K562 (cell line): ENCODE measurements around the gene FOSL1. TPM values are rescaled to one million over a fixed set of nuclear protein-coding genes. Genes with fewer than 3 reads are reported as not detected.

Experiments used
- ATAC-seq: fragments of 200-7000 bp; cut with Tn5 transposase; 3 replicates; pipeline ENCODE4 v1.9.1; 2020; ENCODE audit warnings: moderate library complexity
- BruUV-seq: library from RNA; stranded (reverse); fragments of 400-500 nt; replicated peaks from 2 replicates; lab custom pipeline; 2021; lab: Mats Ljungman, UMichigan
- CTCF ChIA-PET: fragments of 300-600 bp; formaldehyde crosslinking; extraction: SDS; loops from one replicate; lab custom pipeline; 2021; ENCODE audit warnings: low intra/inter-chr PET ratio; lab: Yijun Ruan, JAX
- POLR2A ChIA-PET: fragments of 300-600, 350-650 bp; sonication (Branson Sonifier 250); formaldehyde crosslinking; extraction: SDS; loops from one replicate; lab custom pipeline; 2021; ENCODE audit warnings: antibody characterized with exemption, inconsistent platforms; lab: Yijun Ruan, JAX
- DNase-seq, 4 experiments: peaks; one replicate each; pipeline versions ENCODE4 v3.0.0 to v3.0.0-alpha.2; 2011 to 2018; ENCODE audit warnings: low spot score in 3 of 4, mixed read lengths in 3 of 4; ENCODE audit errors: extremely low read depth in 1 of 4
- FAIRE-seq: peaks from 2 replicates; lab custom pipeline; 2011; peaks lifted over from hg19 to GRCh38; lab: Jason Lieb, UNC
- H2AFZ ChIP-seq: 2 replicates; pipeline ENCODE4 v1.6.0; 2011; ENCODE audit warnings: low read depth, low read length, control low read depth, inconsistent platforms
- H3K27ac ChIP-seq: fragments of 200-600 bp; 3 replicates; pipeline ENCODE4 v1.8.0; 2011; ENCODE audit warnings: low read depth, mild to moderate bottlenecking, control low read depth, inconsistent platforms, low read length, moderate library complexity, mixed read lengths; ENCODE audit errors: extremely low read depth
- H3K27me3 ChIP-seq, 2 experiments: fragments of 300-600 bp in 1 of 2; 2 replicates in 1 of 2; 3 replicates in 1 of 2; pipeline versions ENCODE4 v1.6.0 to v1.8.0; 2011; ENCODE audit warnings: inconsistent platforms in 2 of 2, low read length in 2 of 2, mild to moderate bottlenecking in 1 of 2, mixed read lengths in 1 of 2, moderate library complexity in 1 of 2; ENCODE audit not compliant: control insufficient read depth in 2 of 2, insufficient read depth in 2 of 2
- H3K36me3 ChIP-seq: fragments of 300-600 bp; 3 replicates; pipeline ENCODE4 v1.8.0; 2011; ENCODE audit warnings: mild to moderate bottlenecking, low read length, inconsistent platforms; ENCODE audit not compliant: control insufficient read depth, insufficient read depth
- H3K4me1 ChIP-seq, 2 experiments: fragments of 200-600 bp in 1 of 2; replicated peaks in 1 of 2; 2 replicates in 1 of 2; 3 replicates in 1 of 2; pipeline versions ENCODE4 v1.5.1 to v1.8.0; 2011; ENCODE audit warnings: inconsistent platforms in 2 of 2, low read length in 2 of 2, mild to moderate bottlenecking in 1 of 2, mixed read lengths in 1 of 2, moderate library complexity in 1 of 2; ENCODE audit not compliant: control insufficient read depth in 2 of 2, insufficient read depth in 2 of 2
- H3K4me2 ChIP-seq: 2 replicates; pipeline ENCODE4 v1.6.1; 2011; ENCODE audit warnings: low read length, control low read depth, inconsistent platforms, mixed read lengths; ENCODE audit not compliant: insufficient read depth
- H3K4me3 ChIP-seq: fragments of 200-600 bp; sonication (generic), shearing (Covaris generic); 2 replicates; pipeline ENCODE4 v1.5.1; 2016; ENCODE audit warnings: control low read depth, inconsistent platforms
- H3K79me2 ChIP-seq: fragments of 200-600 bp; 3 replicates; pipeline ENCODE4 v1.8.0; 2011; ENCODE audit warnings: low read length, inconsistent platforms; ENCODE audit not compliant: control insufficient read depth, insufficient read depth
- H3K9ac ChIP-seq, 2 experiments: 2 replicates each; pipeline versions ENCODE4 v1.6.0 to v1.6.1; 2011; ENCODE audit warnings: low read depth in 2 of 2, low read length in 2 of 2, control low read depth in 1 of 2, inconsistent platforms in 1 of 2, mild to moderate bottlenecking in 1 of 2, mixed read lengths in 1 of 2; ENCODE audit not compliant: insufficient read depth in 1 of 2
- H3K9me1 ChIP-seq: one replicate; pipeline ENCODE4 v1.6.0; 2011; ENCODE audit warnings: inconsistent platforms, mild to moderate bottlenecking, low read length, moderate library complexity; ENCODE audit not compliant: control insufficient read depth, insufficient read depth
- H3K9me3 ChIP-seq: replicated peaks from 2 replicates; pipeline ENCODE4 v1.5.1; 2011; ENCODE audit warnings: low read depth, low read length, inconsistent platforms; ENCODE audit not compliant: control insufficient read depth, insufficient read depth
- H4K20me1 ChIP-seq: replicated peaks from 2 replicates; pipeline ENCODE4 v1.6.1; 2011; ENCODE audit warnings: low read length, inconsistent platforms, mixed read lengths; ENCODE audit not compliant: control insufficient read depth, insufficient read depth
- CREBBP ChIP-seq: IDR thresholded peaks from one replicate; pipeline ENCODE4 v1.6.1; 2012; ENCODE audit warnings: low read depth, mild to moderate bottlenecking, control low read depth, inconsistent platforms, low read length
- FOXM1 ChIP-seq, 2 experiments: fragments of 450-650 bp in 1 of 2; sonication (generic) in 1 of 2; formaldehyde crosslinking in 1 of 2; IDR thresholded peaks; 2 replicates each; pipeline versions ENCODE4 v1.6.1 to v1.9.0; 2017 to 2022; ENCODE audit warnings: low read depth in 2 of 2, mild to moderate bottlenecking in 2 of 2, missing genetic modification reagents in 1 of 2, moderate library complexity in 1 of 2
- PCBP1 ChIP-seq: fragments of 200-400 bp; formaldehyde crosslinking; IDR thresholded peaks from 2 replicates; pipeline ENCODE4 v1.6.1; 2018; ENCODE audit warnings: mild to moderate bottlenecking, low read depth, low read length; ENCODE audit not compliant: poor library complexity, severe bottlenecking
- POLR2A ChIP-seq: fragments of 450-650 bp; conservative IDR thresholded peaks from 2 replicates; pipeline ENCODE4 v1.6.1; 2016
- POLR2G ChIP-seq: fragments of 200-400 bp; formaldehyde crosslinking; IDR thresholded peaks from 2 replicates; pipeline ENCODE4 v1.6.1; 2017; ENCODE audit warnings: low read depth, mild to moderate bottlenecking, antibody characterized with exemption, low read length, moderate library complexity
- RBFOX2 ChIP-seq: fragments of 200-400 bp; formaldehyde crosslinking; IDR thresholded peaks from 2 replicates; pipeline ENCODE4 v1.6.1; 2017; ENCODE audit warnings: low read depth, mild to moderate bottlenecking, low read length, moderate library complexity
- RBM22 ChIP-seq: fragments of 200-400 bp; formaldehyde crosslinking; IDR thresholded peaks from 2 replicates; pipeline ENCODE4 v1.6.1; 2018; ENCODE audit warnings: low read length, low read depth; ENCODE audit not compliant: poor library complexity, severe bottlenecking
- ZNF232 ChIP-seq: sonication (generic); formaldehyde crosslinking; IDR thresholded peaks from 2 replicates; pipeline ENCODE4 v1.8.0; 2022; ENCODE audit warnings: mild to moderate bottlenecking, missing genetic modification reagents
- WGBS: fragments of 100-300 bp; shearing (Covaris generic); methylation state at CpG from one replicate; pipeline ENCODE4 v1.1.6; 2016; ENCODE audit warnings: low coverage, mixed read lengths; ENCODE audit not compliant: insufficient coverage; ENCODE audit errors: missing lambda C conversion rate; 5-methylcytosine and 5-hydroxymethylcytosine counted together
- in situ Hi-C: fragments of 300-500 bp; cut with MboI; formaldehyde crosslinking; loops from 4 replicates; pipeline ENCODE4 v1.15.0; 2018; ENCODE audit warnings: inconsistent platforms, mixed read lengths
- intact Hi-C: fragments of 100-400 bp; cut with micrococcal nuclease; formaldehyde crosslinking; loops from 2 replicates; pipeline ENCODE4 v1.14.2; 2022
- polyA plus RNA-seq, 8 experiments: library from polyadenylated mRNA; depleted of rRNA in 4 of 8; stranded (reverse) in 5 of 8; unstranded in 3 of 8; fragments of >200 nt; fragmentation: Nextera tagmentation in 2 of 8; fragmentation: Illumina TruSeq in 1 of 8; extraction: Ambion mirVana in 2 of 8; extraction: Trizol in 1 of 8; gene quantifications; 2 replicates each; pipeline versions ENCODE4 v1.2.1 to v1.2.3, GENCODE V29; 2011 to 2014; ENCODE audit warnings: inconsistent platforms in 1 of 8, missing spikeins in 1 of 8
- total RNA-seq, 7 experiments: library from RNA; depleted of rRNA in 6 of 7; stranded (reverse); fragments of >200 nt in 6 of 7; fragmentation: Illumina TruSeq in 2 of 7; extraction: Trizol in 2 of 7; gene quantifications; 2 replicates each; pipeline versions ENCODE4 v1.2.1 to v1.2.3, GENCODE V29; 2011 to 2021; ENCODE audit warnings: low replicate concordance in 1 of 7

The FOSL1 gene
- total and polyA plus RNA-seq, 9 of the 15 experiments (the other 6 are each of a cell fraction or from before 2014, with no cell fraction given), result 3.5 to 39.6 (median 10.0) TPM

DNA sequence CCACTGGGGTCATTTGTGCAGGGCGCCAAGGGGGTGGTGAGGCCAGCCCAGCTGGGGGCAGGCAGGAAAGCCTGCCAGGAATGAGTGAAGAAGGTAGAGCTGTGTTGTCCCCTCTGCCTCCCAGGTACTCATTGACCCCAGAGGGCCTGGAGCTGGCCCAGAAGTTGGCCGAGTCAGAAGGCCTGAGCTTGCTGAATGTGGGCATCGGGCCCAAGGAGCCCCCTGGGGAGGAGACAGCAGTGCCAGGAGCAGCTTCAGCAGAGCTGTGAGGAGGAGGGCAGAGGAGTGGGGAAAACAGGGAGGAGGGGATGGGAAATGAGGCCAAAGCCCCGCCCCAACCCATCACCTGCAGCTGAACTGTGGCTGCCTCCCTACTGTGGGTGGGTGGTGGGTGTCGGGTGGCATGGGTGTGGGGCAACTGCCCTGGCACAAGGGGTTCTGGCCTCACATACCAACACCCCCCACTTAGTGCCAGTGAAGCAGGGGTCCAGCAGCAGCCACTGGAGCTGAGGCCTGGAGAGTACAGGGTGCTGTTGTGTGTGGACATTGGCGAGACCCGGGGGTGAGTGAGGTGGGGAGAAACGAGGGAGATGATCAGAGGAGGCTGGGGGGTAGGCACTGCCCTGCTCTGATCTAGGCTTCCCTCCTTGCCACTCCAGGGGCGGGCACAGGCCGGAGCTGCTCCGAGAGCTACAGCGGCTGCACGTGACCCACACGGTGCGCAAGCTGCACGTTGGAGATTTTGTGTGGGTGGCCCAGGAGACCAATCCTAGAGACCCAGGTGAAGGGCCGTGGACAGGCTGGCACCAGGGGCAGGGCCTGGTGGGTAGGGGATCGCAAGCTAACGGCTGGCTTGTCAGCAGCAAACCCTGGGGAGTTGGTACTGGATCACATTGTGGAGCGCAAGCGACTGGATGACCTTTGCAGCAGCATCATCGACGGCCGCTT, 37.0 kb downstream of the FOSL1 start:
- TF ChIP-seq CREBBP (no peak), ZNF232 (CRISPR knock-in tag) (no peak), FOXM1 (IDR thresholded peaks at IDR 0.05; ENCODE audit: low read depth) (no peak), FOXM1 (CRISPR knock-in tag; IDR thresholded peaks at IDR 0.05; ENCODE audit: low read depth) (0 out of 2 replicates have a peak, but pooled peaks have one; percentile 39), POLR2G (peak; percentile 56; the same call in 1 of the 2 replicates), POLR2A (peak; percentile 32; the same call in 1 of the 2 replicates), PCBP1 (peak; percentile 35), RBM22 (peak; percentile 50), RBFOX2 (peak; percentile 72)
- no TSS peak for BruUV-seq
- no peak for DNase-seq
- WGBS, result 94% methylated on average over 24 of the region's 24 CpGs
- no peak for ATAC-seq
- H3K9me3 ChIP-seq, result no peaks in the 10 kb centered on the region
- POLR2A ChIA-PET, result interaction anchor here (0.6 to 2.6 kb wide), 6 partner anchors 9 to 27 kb away, joined by 3 to 7 read pairs (median 4); partner anchors contain the start of genes CCDC85B and CTSW
- H2AFZ ChIP-seq, result no peak overlapping the region
- peaks cover 26% of the 10 kb centered on the region for H3K79me2 ChIP-seq
- FAIRE-seq, result no peak
- CTCF ChIA-PET, result no interaction called here
- no peaks in the 10 kb centered on the region for H3K9me1 ChIP-seq
- H3K27ac ChIP-seq, result no peak overlapping the region
- H4K20me1 ChIP-seq, result no peaks in the 10 kb centered on the region
- peak overlapping the region in 1 of 2 experiments; percentile 100; a peak in 2 of 4 replicates for H3K9ac ChIP-seq
- H3K4me2 ChIP-seq, result no peak overlapping the region
- peaks cover 22 to 80% of the 10 kb centered on the region in 2 experiments for H3K4me1 ChIP-seq
- H3K4me3 ChIP-seq, result no peak overlapping the region
- H3K36me3 ChIP-seq, result peaks cover 69% of the 10 kb centered on the region; the same call in 2 of the 3 replicates
- in situ Hi-C loops, result no loop called here
- no peaks in the 10 kb centered on the region; a peak in 1 of 5 replicates for H3K27me3 ChIP-seq
- intact Hi-C loops, result no loop called here
